Body of pancreas (tissue), 4 donors: Measurements from ENCODE around the gene DYTN.

ENCODE experiments used
- CTCF ChIP-seq, 7 experiments: fragments of 450-650 bp in 4 of 7; fragments of 200-600 bp in 3 of 7; sonication (generic) in 3 of 7; IDR thresholded peaks; one replicate each; pipeline ENCODE4 v1.5.1; 2016 to 2019; ENCODE audit warnings: antibody characterized with exemption in 7 of 7
- POLR2A ChIP-seq, 3 donors: fragments of 450-650 bp; IDR thresholded peaks; one replicate each; pipeline ENCODE4 v1.6.1; 2016; ENCODE audit warnings: antibody characterized with exemption in 3 of 3, mild to moderate bottlenecking in 2 of 3

GRCh38 chr2:206631340-206631739 lies 86.9 kb downstream of the DYTN start:
- TF ChIP-seq CTCF (IDR thresholded peaks at IDR 0.05): no peak
- TF ChIP-seq POLR2A (IDR thresholded peaks at IDR 0.05): no peak
